NCI-H510A treated with DMSO at 0.1 percent for 48 hours (cell line): ENCODE data around the gene ADAMTSL4.
"Not testable (repeated sequence)": the region's sequence is repeated elsewhere in the genome, so short reads cannot be mapped to it uniquely, and the experiment has no call there.

Experiments used
- DNase-seq: peaks from one replicate; lab custom pipeline; 2025; lab: John Stamatoyannopoulos, UW

Gene ADAMTSL4

GRCh38 chr1:150596095-150596892, 47.1 kb downstream of the ADAMTSL4 start:
- no peak for DNase-seq

GRCh38 chr1:150596976-150597375, 47.8 kb downstream of the ADAMTSL4 start:
- no peak for DNase-seq

DNA sequence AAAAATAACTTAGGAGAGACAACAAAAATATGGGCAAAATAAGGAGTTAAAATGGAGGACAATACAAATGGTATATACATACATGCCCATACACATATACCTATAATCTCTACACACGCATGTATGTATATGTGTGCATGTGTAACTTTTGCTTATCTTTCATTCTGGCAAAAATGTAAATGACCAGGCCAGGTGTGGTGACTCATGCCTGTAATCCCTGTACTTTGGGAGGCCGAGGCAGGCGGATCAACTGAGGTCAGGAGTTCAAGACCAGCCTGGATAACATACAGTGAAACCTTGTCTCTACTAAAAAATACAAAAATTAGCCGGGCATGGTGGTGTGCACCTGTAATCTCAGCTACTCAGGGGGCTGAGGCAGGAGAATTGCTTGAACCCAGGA, 49.1 kb downstream of the ADAMTSL4 start:
- DNase-seq, result not testable (repeated sequence)

GRCh38 chr1:150601540-150601939, 52.3 kb downstream of the ADAMTSL4 start:
- no peak for DNase-seq

- not testable (repeated sequence) for DNase-seq
These were observed 53.2 kb downstream of the ADAMTSL4 start for GRCh38 chr1:150602372-150602771.

DNA sequence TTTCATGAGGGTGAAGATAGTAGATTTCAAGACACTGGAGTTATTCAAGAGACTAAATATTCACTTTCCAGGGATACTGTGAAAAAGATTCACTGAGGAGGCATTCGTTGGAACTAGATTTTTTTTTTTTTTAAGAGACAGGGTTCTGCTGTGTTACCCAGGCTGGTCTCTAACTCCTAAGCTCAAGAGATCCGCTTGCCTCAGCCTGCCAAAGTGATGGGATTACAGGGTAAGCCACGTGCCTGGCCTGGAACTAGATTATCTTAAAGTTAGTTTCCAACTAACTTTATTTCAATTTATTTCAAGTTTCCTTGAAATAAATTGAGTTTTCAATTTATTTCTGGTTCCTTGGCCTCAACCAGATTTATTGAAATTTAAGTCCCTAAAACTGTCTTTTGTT, 54.5 kb downstream of the ADAMTSL4 start:
- DNase-seq, result no peak

GRCh38 chr1:150604226-150604588, 55.0 kb downstream of the ADAMTSL4 start:
- DNase-seq, result no peak

DNA sequence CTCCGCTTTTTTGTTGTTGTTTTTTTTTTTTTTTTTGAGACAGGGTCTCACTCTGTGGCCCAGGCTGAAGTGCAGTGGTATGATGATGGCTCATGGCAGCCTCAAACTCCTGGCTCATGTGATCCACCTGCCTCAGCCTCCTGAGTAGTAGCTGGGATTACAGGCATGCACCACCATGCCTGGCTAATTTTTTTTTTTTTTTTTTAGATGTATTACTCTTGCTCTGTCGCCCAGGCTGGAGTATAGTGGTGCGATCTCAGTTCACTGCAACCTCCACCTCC, 56.2 kb downstream of the ADAMTSL4 start:
- DNase-seq, result not testable (repeated sequence)

- DNase-seq, result no peak
These were observed 57.4 kb downstream of the ADAMTSL4 start for GRCh38 chr1:150606463-150607142.

DNA sequence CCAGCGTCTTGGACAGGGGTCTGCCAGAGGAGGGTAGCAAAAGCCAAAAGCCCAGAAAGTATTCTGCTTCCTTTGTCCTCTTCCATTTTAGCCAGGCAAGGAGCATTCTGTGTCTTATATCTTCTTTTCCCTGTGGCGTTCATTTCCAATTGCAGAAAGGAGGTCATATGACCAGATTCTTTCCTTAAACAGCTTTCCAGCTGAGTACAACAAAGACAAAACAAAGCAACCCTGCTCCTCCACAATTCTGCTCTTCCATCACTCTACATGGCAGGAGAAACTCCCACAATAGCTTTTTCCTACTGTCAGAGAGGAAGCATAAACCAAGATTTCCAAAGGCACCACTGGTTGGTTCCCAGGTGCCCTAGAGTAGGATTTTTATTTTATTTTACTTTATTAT, 60.5 kb downstream of the ADAMTSL4 start:
- DNase-seq, result no peak
